HCT116 (cell line): ENCODE measurements around the gene ABCC2. TPM values are rescaled to one million over a fixed set of nuclear protein-coding genes. Genes with fewer than 3 reads are reported as not detected.

Experiments
- ATAC-seq: fragments of 200-7000 bp; cut with Tn5 transposase; 2 replicates; pipeline ENCODE4 v1.9.1; 2020; ENCODE audit warnings: mild to moderate bottlenecking, moderate library complexity
- BruUV-seq: library from RNA; stranded (reverse); fragments of 400-500 nt; replicated peaks from 2 replicates; lab custom pipeline; 2021; lab: Mats Ljungman, UMichigan
- CTCF ChIA-PET: fragments of 300-600 bp; sonication (Branson Sonifier 250); formaldehyde crosslinking; loops from one replicate; lab custom pipeline; 2021; ENCODE audit warnings: antibody characterized with exemption; lab: Charles Lee
- POLR2A ChIA-PET: fragments of 300-600, 350-600 bp; sonication (Branson Sonifier 250); formaldehyde crosslinking; loops from one replicate; lab custom pipeline; 2021; ENCODE audit warnings: antibody characterized with exemption; lab: Charles Lee
- RAD21 ChIA-PET, 2 experiments: fragments of 300-600 bp; sonication (Branson Sonifier 250); formaldehyde crosslinking; loops; one replicate each; lab custom pipeline; 2023; ENCODE audit warnings: low total read pairs in 2 of 2; ENCODE audit not compliant: uncharacterized antibody in 2 of 2, unreplicated experiment in 2 of 2, low non-redundant PET in 1 of 2; lab: Charles Lee
- DNase-seq: peaks from one replicate; pipeline ENCODE4 v3.0.0-alpha.2; 2010; ENCODE audit warnings: low read depth, low spot score
- H2AFZ ChIP-seq: fragments of 200-600 bp; shearing (Covaris generic), sonication (generic); 2 replicates; pipeline ENCODE4 v1.6.1; 2017; ENCODE audit warnings: low read depth, mixed run types, mixed read lengths, antibody characterized with exemption, low read length; ENCODE audit not compliant: poor library complexity, severe bottlenecking
- H3K27ac ChIP-seq: 2 replicates; pipeline ENCODE4 v1.5.1; 2012; ENCODE audit warnings: low read depth, low read length
- H3K27me3 ChIP-seq: fragments of 200-600 bp; sonication (generic); 2 replicates; pipeline ENCODE4 v1.6.1; 2016; ENCODE audit warnings: mixed run types, low read length, mixed read lengths; ENCODE audit not compliant: insufficient read depth
- H3K36me3 ChIP-seq, 2 experiments: fragments of 200-500 bp in 1 of 2; fragments of 200-600 bp in 1 of 2; sonication (Bioruptor generic) in 1 of 2; sonication (generic) in 1 of 2; 2 replicates each; pipeline versions ENCODE4 v1.5.1 to v1.6.1; 2014 to 2016; ENCODE audit warnings: low read length in 2 of 2, inconsistent platforms in 1 of 2, mixed read lengths in 1 of 2, mixed run types in 1 of 2; ENCODE audit not compliant: insufficient read depth in 2 of 2, control insufficient read depth in 1 of 2
- H3K4me1 ChIP-seq, 2 experiments: fragments of 200-600 bp in 1 of 2; sonication (generic) in 1 of 2; 2 replicates each; pipeline versions ENCODE4 v1.5.1 to v1.6.1; 2012 to 2017; ENCODE audit warnings: low read length in 2 of 2, inconsistent platforms in 1 of 2, mild to moderate bottlenecking in 1 of 2, mixed read lengths in 1 of 2, mixed run types in 1 of 2, moderate library complexity in 1 of 2; ENCODE audit not compliant: insufficient read depth in 2 of 2, control insufficient read depth in 1 of 2
- H3K4me2 ChIP-seq: fragments of 200-600 bp; sonication (generic); 2 replicates; pipeline ENCODE4 v1.6.1; 2017; ENCODE audit warnings: mixed run types, low read length, mixed read lengths
- H3K4me3 ChIP-seq, 2 experiments: fragments of 200-600 bp in 1 of 2; sonication (generic) in 1 of 2; replicated peaks in 1 of 2; 2 replicates each; pipeline ENCODE4 v1.5.1; 2011 to 2016; ENCODE audit warnings: low read length in 2 of 2, control low read depth in 1 of 2, low read depth in 1 of 2, mild to moderate bottlenecking in 1 of 2, mixed read lengths in 1 of 2, mixed run types in 1 of 2
- H3K79me2 ChIP-seq: fragments of 200-600 bp; sonication (generic); 2 replicates; pipeline ENCODE4 v1.6.1; 2017; ENCODE audit warnings: mild to moderate bottlenecking, mixed run types, low read length, moderate library complexity, mixed read lengths; ENCODE audit not compliant: insufficient read depth
- H3K9ac ChIP-seq: fragments of 200-600 bp; sonication (generic); 2 replicates; pipeline ENCODE4 v1.6.1; 2016; ENCODE audit warnings: low read length, mixed read lengths
- H3K9me2 ChIP-seq: fragments of 200-600 bp; sonication (generic), shearing (Covaris generic); 2 replicates; pipeline ENCODE4 v1.6.1; 2017; ENCODE audit warnings: mixed run types, mild to moderate bottlenecking, moderate library complexity; ENCODE audit not compliant: insufficient read depth
- H3K9me3 ChIP-seq, 2 experiments: fragments of 200-500 bp in 1 of 2; fragments of 200-600 bp in 1 of 2; sonication (Bioruptor generic) in 1 of 2; sonication (generic) in 1 of 2; 2 replicates each; pipeline ENCODE4 v1.6.1; 2014 to 2017; ENCODE audit warnings: low read length in 2 of 2, mixed read lengths in 2 of 2, inconsistent platforms in 1 of 2, low read depth in 1 of 2, mild to moderate bottlenecking in 1 of 2, mixed run types in 1 of 2, moderate library complexity in 1 of 2; ENCODE audit not compliant: control insufficient read depth in 1 of 2, insufficient read depth in 1 of 2
- H4K20me1 ChIP-seq: fragments of 200-600 bp; sonication (generic), shearing (Covaris generic); 2 replicates; pipeline ENCODE4 v1.6.1; 2017; ENCODE audit warnings: mixed run types, mild to moderate bottlenecking, moderate library complexity; ENCODE audit not compliant: insufficient read depth
- CBX3 ChIP-seq: IDR thresholded peaks from 2 replicates; pipeline ENCODE4 v1.6.1; 2012; ENCODE audit warnings: low read depth
- EGR1 ChIP-seq: IDR thresholded peaks from 2 replicates; pipeline ENCODE4 v1.6.1; 2012; ENCODE audit warnings: low read depth
- JUND ChIP-seq: IDR thresholded peaks from 2 replicates; pipeline ENCODE4 v1.6.1; 2012
- MAX ChIP-seq: IDR thresholded peaks from 2 replicates; pipeline ENCODE4 v1.6.1; 2012
- SIN3A ChIP-seq: IDR thresholded peaks from 2 replicates; pipeline ENCODE4 v1.6.1; 2012; ENCODE audit warnings: low read depth
- SP1 ChIP-seq: IDR thresholded peaks from 2 replicates; pipeline ENCODE4 v1.6.1; 2012; ENCODE audit warnings: low read depth
- SRF ChIP-seq: IDR thresholded peaks from 2 replicates; pipeline ENCODE4 v1.6.1; 2012; ENCODE audit warnings: low read depth
- YY1 ChIP-seq: IDR thresholded peaks from 2 replicates; pipeline ENCODE4 v1.6.1; 2011; ENCODE audit warnings: low read length, low read depth, moderate library complexity, mild to moderate bottlenecking; ENCODE audit not compliant: insufficient replicate concordance; ENCODE audit errors: extremely low read depth
- ZFX ChIP-seq: fragments of 450-650 bp; IDR thresholded peaks from 2 replicates; pipeline ENCODE4 v1.6.1; 2017
- ZNF274 ChIP-seq: fragments of 200-500 bp; sonication (Bioruptor generic); IDR thresholded peaks from 2 replicates; pipeline ENCODE4 v1.6.1; 2014; ENCODE audit warnings: mild to moderate bottlenecking, low read depth, low read length, inconsistent platforms
- intact Hi-C: fragments of 100-400 bp; cut with micrococcal nuclease; formaldehyde crosslinking; loops from 2 replicates; pipeline ENCODE4 v1.10.0; 2022
- total RNA-seq: library from RNA; stranded (reverse); gene quantifications from one replicate; pipeline ENCODE4 v1.2.1, GENCODE V29; 2021; ENCODE audit not compliant: unreplicated experiment
- TF ChIP-seq, protein P1 (sequence below), 3 experiments: fragments of 200-600 bp in 1 of 3; sonication (generic) in 1 of 3; IDR thresholded peaks in 2 of 3; conservative IDR thresholded peaks in 1 of 3; 2 replicates each; pipeline ENCODE4 v1.5.1; 2012 to 2017; ENCODE audit warnings: low read depth in 2 of 3, low read length in 2 of 3, antibody characterized with exemption in 1 of 3, borderline replicate concordance in 1 of 3, control low read depth in 1 of 3, mild to moderate bottlenecking in 1 of 3, mixed read lengths in 1 of 3, mixed run types in 1 of 3, moderate library complexity in 1 of 3; ENCODE audit not compliant: insufficient read depth in 1 of 3

Gene ABCC2
- total RNA-seq, 1 experiment from 2014 or later = 88.2 TPM

GRCh38 chr10:99853655-99854054 lies 71.2 kb downstream of the ABCC2 start:
- no peak for TF ChIP-seq MAX
- no peak for TF ChIP-seq SRF
- TF ChIP-seq, protein P1, sequence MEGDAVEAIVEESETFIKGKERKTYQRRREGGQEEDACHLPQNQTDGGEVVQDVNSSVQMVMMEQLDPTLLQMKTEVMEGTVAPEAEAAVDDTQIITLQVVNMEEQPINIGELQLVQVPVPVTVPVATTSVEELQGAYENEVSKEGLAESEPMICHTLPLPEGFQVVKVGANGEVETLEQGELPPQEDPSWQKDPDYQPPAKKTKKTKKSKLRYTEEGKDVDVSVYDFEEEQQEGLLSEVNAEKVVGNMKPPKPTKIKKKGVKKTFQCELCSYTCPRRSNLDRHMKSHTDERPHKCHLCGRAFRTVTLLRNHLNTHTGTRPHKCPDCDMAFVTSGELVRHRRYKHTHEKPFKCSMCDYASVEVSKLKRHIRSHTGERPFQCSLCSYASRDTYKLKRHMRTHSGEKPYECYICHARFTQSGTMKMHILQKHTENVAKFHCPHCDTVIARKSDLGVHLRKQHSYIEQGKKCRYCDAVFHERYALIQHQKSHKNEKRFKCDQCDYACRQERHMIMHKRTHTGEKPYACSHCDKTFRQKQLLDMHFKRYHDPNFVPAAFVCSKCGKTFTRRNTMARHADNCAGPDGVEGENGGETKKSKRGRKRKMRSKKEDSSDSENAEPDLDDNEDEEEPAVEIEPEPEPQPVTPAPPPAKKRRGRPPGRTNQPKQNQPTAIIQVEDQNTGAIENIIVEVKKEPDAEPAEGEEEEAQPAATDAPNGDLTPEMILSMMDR (IDR thresholded peaks at IDR 0.05 in 2 of 3, conservative IDR thresholded peaks at IDR 0.05 in 1 of 3; ENCODE audit: borderline replicate concordance in 1 of 3, insufficient read depth in 1 of 3, low read depth in 2 of 3, low read length in 2 of 3) = no peak
- TF ChIP-seq EGR1 = no peak
- TF ChIP-seq ZNF274 = no peak
- no peak for TF ChIP-seq JUND
- no peak for TF ChIP-seq YY1
- no peak for TF ChIP-seq ZFX
- no peak for TF ChIP-seq SIN3A
- TF ChIP-seq CBX3 = no peak
- TF ChIP-seq SP1 = no peak
- intact Hi-C loops = loop anchor here (2.0 to 10.0 kb wide), 2 partner anchors 193 to 661 kb away; partner anchors contain the start of gene SEC31B

More at GRCh38 chr10:99853655-99854054, 71.2 kb downstream of the ABCC2 start:
- no peaks in the 10 kb centered on the region for H3K4me1 ChIP-seq
- RAD21 ChIA-PET = no interaction called here
- no peak overlapping the region for H3K27ac ChIP-seq
- CTCF ChIA-PET = interaction anchor here (2.0 to 3.9 kb wide), 2 partner anchors 8 to 192 kb away, joined by 9 to 31 read pairs; no protein-coding TSS in a partner anchor
- H3K9me2 ChIP-seq = no peaks in the 10 kb centered on the region
- POLR2A ChIA-PET = interaction anchor here (0.6 kb wide), 1 partner anchor 1855 kb away, joined by 3 read pairs; no protein-coding TSS in a partner anchor
- BruUV-seq = no TSS peak
- H3K9ac ChIP-seq = no peak overlapping the region
- H3K9me3 ChIP-seq = no peaks in the 10 kb centered on the region
- H3K36me3 ChIP-seq = peaks cover 14 to 34% of the 10 kb centered on the region in 2 experiments; a peak in 3 of 4 replicates
- H4K20me1 ChIP-seq = no peaks in the 10 kb centered on the region
- H2AFZ ChIP-seq = no peak overlapping the region
- no peak overlapping the region for H3K4me3 ChIP-seq
- H3K4me2 ChIP-seq = no peak overlapping the region
- no peaks in the 10 kb centered on the region for H3K27me3 ChIP-seq
- no peak for ATAC-seq
- no peaks in the 10 kb centered on the region for H3K79me2 ChIP-seq
- DNase-seq = no peak
